NCI-H226 (cell line): ENCODE data around the gene EIF3A.
"Not testable (repeated sequence)": the region's sequence is repeated elsewhere in the genome, so short reads cannot be mapped to it uniquely, and the experiment has no call there.

Source experiments
- DNase-seq: peaks from one replicate; pipeline ENCODE4 v3.0.0-alpha.2; 2015

The EIF3A gene

DNA sequence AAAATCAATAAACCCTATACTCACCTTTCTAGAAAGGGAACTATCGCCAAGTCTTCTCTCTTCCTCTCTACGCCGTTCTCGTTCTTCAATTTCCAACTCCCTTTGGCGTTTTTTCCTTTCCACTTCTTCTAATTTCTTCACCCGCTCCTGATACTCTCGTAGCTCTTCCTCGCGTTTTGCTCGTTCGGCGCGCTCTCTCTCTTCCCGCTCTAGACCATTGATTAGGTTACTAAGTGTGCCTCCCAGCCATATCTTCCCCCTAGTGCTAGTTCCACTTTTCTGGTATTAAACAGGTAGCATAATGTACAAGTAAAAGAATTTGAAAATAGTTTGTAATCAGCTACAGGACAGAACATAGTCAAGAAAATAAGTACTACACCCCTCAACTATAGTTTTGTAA, 30.8 kb downstream of the EIF3A start:
- DNase-seq: no peak

DNA sequence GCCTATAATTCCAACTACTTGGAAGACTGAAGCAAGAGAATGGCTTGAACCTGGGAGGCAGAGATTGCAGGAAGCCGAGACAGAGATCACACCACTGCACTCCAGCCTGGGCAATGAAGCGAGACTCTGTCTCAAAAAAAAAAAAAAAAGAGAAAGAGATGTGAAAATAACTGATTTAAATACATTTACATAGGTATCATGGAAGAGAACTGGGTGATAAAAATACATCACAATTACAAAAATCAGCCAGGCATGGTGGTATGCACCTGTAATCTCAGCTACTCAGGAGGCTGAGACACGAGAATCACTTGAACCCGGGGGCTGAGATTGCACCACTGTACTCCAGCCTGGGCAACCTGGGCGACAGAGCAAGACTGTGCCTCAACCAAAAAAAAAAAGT, 31.3 kb downstream of the EIF3A start:
- no peak for DNase-seq

- DNase-seq: no peak
Measured at GRCh38 chr10:119045561-119045960, 35.1 kb downstream of the EIF3A start.

GRCh38 chr10:119042169-119042568, 38.4 kb downstream of the EIF3A start:
- no peak for DNase-seq

GRCh38 chr10:119041326-119041725, 39.3 kb downstream of the EIF3A start:
- no peak for DNase-seq

DNA sequence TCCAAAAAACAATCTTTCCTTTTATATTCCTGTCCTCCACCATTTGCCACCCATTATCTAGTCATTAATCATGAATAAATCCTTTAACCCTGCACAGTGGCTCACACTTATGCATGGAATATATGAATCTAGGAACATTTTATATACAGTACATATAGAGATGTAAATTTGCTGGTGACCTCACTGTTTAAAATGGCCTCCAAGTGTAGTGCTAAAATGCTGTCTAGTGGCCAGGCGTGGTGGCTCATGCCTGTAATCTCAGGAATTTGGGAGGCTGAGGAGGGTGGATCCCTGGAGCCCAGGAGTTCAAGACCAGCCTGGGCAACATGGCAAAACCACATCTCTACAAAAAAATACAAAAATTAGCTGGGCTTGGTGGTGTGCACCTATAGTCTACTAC, 41.5 kb downstream of the EIF3A start:
- no peak for DNase-seq

DNA sequence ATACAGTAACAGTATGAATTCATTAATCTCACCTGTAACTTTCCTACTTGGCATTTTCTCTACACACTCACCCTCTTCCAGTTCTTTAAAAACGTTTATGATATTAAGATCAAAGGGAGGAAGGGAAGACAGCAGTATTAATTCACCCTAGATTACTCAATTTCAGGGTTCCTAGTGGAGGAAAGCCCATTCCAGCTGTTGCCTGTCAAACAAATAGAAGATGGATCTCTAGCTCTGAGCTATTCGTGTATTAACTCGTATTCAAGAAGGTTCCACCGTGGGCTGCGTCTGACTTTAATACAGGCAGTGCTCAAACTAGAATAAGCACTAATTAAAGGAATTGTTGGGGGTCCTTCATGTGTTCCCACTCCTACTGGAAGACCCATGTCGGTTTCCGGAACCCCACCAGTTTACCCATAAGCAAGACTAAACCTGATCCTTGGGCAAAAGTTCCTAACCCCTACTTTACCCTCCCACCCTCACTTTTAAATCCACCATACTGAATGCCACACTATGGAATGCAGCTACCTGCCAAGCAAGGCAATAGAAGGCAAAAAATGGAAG, 49.0 kb downstream of the EIF3A start:
- DNase-seq: no peak

- DNase-seq: no peak
Measured at GRCh38 chr10:119030421-119031250, 50.0 kb downstream of the EIF3A start.

DNA sequence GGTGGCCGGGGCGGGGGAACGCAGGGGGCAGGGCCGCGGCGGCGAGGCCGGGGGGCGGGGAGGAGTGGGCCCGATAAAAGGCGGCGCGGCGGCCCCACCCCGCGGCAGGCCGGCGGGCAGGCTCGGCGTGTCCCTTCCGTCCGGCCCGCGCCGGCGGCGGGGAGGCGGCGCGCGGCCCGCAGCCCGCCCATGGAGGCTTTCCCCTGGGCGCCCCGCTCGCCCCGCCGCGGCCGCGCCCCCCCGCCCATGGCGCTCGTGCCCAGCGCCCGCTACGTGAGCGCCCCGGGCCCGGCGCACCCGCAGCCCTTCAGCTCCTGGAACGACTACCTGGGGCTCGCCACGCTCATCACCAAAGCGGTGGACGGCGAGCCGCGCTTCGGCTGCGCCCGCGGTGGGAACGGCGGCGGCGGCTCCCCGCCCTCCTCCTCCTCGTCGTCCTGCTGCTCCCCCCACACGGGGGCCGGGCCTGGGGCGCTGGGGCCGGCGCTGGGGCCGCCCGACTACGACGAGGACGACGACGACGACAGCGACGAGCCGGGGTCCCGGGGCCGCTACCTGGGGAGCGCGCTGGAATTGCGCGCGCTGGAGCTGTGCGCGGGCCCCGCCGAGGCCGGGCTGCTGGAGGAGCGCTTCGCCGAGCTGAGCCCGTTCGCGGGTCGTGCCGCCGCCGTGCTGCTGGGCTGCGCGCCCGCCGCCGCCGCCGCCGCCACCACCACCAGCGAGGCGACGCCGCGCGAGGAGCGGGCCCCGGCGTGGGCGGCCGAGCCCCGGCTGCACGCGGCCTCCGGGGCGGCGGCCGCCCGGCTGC, 50.8 kb downstream of the EIF3A start, which contains the start of gene NANOS1:
Gene NANOS1, plus strand, starts transcription at position 102 of the 808 bp plus-strand sequence. Its CDS starts 88 bp downstream, at position 190.
- no peak for DNase-seq

GRCh38 chr10:119028900-119029612, 51.6 kb downstream of the EIF3A start:
- DNase-seq: peak; percentile 71

- not testable (repeated sequence) for DNase-seq
Measured at GRCh38 chr10:119028445-119028899, 52.1 kb downstream of the EIF3A start.

DNA sequence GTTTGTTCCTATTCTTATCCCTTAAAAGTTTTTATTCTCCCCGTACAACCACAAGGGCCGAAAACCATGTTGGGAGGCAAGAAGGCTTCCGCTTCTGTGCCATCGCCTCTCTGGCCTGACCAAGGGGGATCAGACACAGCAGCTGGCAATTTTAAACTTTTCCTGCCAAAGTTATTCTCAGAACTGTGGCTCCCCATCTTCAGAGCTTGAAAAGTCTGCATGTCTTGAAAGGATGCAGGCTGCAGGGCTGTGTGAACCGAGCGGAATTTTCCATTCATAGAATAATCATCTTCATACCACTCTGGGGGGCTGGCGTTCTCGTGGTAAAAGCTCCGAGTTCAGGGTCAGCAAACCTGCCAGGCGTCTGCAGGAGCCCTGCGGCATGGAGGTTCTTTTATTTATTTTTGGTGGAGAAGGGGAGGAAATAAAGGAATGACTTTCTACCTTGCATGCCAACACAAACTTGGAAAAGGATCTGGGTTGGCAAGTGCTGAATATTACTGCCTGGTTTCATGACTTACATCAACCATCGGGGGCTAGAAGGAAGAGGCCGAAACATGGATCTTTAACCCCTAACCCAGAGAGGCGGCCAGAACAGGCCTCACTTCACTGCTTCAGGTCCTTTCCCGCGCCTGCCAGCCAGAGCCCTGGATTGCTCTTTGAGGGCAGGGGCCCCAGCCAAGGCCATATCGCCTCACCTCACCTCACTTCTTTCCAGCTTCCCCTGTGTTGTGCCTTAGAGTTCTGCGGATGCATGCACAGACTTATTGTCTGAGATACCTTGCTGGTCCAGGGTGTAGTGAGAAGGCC, 54.1 kb downstream of the EIF3A start:
- no peak for DNase-seq

GRCh38 chr10:119025776-119026175, 54.8 kb downstream of the EIF3A start:
- DNase-seq: no peak

DNA sequence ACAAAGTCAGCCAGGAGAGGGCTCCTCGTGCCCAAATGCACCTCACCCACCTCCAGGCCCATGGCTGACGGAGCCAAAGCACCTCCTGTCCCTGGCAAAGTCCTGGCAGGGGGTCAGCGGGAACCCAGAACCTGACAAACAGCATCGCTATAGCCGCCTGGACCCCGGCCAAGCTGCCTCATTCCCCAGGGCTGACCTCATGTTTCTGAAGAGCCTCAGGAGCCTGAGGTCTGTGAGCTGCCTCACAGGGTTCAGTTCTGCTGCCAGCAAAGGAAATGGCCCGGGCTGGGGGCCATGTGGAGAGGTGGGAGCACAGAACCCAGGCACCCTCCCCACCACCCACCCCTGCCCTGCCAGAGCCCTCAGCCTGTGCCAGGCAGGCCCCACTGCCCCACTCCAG, 55.3 kb downstream of the EIF3A start:
- DNase-seq: peak; percentile 63

DNA sequence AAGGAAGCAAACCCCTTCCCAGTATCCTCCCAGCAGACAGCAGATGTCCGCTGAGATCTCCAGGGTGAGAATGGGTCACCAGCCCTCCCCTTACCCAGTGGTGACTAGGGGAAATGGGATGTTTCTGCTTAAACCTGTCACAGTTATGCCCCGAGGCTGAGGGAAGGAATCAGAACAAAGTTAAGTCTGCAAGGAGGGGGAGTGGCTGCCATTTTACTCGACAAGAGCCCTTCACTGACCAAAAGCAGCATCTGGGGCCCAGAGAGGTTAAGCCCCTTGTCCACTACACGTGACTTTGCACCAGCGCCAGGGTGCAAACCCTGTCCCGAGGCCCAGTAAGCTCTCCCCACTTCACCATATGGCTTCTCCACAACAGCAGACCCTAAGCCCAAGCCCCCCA, 55.7 kb downstream of the EIF3A start:
- DNase-seq: no peak

GRCh38 chr10:119023553-119023868, 57.1 kb downstream of the EIF3A start:
- no peak for DNase-seq

GRCh38 chr10:119022846-119023552, 57.6 kb downstream of the EIF3A start:
- peak; percentile 70 for DNase-seq

- DNase-seq: peak; percentile 40
Measured at GRCh38 chr10:119020627-119020946, 60.0 kb downstream of the EIF3A start.

DNA sequence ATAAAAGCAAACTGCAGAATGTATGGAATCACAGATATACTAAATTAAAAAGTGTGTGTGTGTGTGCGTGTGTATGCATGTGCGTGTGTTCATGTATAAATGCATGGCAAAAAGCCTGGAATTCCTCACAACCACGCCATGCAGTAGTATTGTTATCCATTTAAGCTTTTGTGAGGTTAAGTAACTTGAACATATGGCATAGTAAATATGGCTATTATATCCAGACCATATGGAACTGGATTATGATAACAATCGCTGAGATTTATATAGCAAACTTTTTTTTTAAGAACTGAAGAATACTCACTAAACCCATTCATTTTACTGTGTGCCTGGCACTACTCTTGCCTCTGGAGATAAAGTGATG, 73.4 kb downstream of the EIF3A start:
- no peak for DNase-seq

GRCh38 chr10:119006451-119007210, 74.0 kb downstream of the EIF3A start:
- DNase-seq: peak; percentile 85
